HG02588 (cell line): Measurements from ENCODE around the gene SEMA4D.

ENCODE experiments used
- ATAC-seq: cut with Tn5 transposase; IDR thresholded peaks from one replicate; pipeline ENCODE4 v1.9.1; 2021; ENCODE audit warnings: mild to moderate bottlenecking, moderate library complexity; ENCODE audit not compliant: unreplicated experiment

The SEMA4D gene

DNA sequence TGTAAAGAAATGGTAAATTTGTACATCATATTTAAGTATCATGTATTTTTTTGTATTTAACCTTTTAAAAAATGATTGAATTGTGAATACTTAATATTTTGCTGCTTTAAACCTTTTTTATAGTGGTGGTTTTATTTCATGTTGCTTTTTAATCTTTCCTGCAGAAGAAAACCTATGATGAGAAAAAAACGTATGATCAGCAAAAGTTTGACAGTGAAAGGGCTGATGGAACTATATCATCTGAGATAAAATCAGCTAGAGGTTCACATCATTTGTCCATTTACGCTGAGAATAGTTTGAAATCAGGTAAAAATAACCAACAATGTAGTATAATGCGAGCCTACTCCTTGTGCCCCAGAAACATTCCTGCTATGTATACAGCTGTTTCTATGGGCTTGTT lies 172.2 kb downstream of the SEMA4D start:
- ATAC-seq, result no peak

DNA sequence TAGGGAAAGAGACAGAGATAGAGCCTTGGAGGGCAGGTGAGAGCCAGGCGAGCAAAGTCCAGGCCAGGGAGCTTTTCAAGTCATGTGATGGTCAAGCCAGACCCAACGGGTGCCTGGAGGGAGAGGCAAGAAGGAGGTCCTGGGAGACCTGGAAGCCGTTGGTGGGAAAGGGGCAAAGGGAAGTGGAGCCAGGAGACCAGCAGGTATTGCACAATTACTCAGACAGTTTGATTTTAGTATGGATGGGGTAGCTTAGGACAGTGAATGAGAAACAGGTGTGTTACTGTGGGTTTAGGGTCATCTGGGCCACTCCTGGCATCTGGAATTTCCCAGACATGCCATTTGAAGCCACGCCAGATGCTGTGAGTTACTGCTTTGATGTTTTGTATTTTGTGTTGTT lies 174.5 kb downstream of the SEMA4D start:
- ATAC-seq, result no peak

DNA sequence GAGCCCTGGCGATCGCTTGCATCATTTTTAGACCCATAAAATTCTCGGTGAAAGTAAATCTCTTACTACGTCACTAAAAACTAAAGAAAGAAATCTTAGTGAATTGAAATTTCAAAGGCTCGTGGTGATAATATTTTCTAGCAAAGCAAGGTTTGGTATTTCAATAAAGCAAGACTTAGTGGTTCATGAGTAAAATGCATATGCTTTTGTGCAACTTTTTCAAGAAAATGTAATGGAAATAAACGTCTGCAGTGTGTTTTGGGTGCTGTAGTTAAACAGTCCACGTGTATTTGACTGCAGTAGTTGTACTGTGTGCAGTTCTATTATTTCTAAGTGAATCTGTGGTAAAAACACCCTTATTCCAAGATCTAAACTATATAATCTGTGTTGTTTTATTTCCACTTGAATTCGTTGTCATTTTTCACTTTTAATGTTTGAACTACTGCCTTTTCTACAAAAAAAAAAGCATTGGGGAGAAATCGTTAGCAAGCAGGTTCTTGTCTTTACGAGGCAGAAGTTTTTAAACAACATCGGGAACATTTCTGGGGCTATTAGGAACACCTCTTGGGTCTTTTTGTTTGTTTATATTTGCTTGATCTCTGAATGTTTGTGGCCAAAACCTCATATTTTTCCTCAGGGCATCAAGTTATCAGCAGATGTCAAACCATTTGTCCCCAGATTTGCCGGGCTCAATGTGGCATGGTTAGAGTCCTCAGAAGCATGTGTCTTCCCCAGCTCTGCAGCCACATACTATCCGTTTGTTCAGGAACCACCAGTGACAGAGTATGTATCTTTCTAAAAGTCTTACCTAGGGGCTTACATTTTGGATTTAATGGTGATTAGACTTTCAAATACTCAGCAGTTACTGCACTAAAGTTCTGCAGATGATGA lies 178.7 kb downstream of the SEMA4D start:
- ATAC-seq, result no peak

DNA sequence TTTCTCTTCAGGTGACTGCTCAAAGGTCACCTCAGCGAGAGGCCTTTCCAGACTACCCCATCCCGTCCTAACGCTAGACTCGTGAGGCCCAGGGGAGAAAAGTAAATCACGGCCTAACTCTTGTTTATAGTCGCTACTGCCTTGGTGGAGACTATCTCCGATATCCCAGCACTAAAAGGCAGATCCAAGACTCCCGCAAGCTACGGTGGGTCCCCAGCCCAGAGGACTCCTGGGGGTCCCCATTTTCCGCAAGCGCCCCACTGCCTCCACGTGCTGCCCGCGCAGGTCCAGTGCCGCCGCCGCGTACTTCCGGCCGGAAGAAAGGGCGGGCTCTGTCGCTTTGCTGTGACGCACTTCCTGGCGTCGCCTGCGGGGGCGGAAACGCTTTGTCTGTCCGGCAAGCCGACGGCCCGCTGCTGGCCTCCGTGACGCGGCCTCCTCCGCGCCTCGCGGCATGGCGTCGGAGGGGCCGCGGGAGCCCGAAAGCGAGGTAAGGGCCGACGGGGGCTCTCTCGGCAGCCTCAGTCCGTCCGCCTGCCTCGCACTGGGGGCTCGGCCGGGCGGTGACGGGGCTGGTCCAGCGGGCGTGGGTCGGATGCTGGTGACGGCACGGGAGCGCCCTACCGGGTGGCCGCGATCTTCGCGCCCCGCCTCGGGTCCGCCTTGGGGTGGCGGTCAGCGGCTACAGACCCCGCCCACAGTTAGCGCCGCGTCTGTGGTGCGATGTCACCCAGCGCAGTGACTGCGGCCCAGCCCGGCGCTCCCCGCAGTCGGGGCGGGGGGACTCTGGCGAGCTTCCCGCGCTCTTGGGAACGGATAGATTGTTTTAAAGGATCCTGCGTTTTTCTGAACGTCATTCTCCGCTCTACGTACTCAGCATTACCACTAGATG lies 179.5 kb downstream of the SEMA4D start, which contains the start of gene SECISBP2:
Gene SECISBP2, plus strand, starts transcription at position 378 of the 892 bp plus-strand sequence. Its CDS starts 77 bp downstream, at position 455.
- ATAC-seq, result peak; percentile 89

DNA sequence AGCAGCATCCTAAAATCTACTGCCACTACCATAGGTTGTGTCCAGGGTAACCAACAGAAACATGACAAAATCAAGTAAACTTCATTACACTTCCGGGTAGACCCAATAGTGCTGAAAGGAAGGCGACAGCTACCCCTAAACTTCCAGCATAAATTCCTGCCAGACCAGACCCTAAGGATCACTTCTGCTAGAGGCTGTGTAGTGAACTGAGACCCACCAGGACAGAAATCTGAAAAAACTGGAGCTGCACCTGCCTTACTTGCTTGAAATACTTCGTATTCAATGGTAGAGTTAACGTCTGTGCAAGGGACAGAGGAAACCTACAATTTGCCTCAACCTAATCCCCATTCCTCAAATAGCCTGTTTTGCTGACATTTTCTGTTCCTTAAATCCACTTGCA lies 180.6 kb downstream of the SEMA4D start:
- ATAC-seq, result no peak

DNA sequence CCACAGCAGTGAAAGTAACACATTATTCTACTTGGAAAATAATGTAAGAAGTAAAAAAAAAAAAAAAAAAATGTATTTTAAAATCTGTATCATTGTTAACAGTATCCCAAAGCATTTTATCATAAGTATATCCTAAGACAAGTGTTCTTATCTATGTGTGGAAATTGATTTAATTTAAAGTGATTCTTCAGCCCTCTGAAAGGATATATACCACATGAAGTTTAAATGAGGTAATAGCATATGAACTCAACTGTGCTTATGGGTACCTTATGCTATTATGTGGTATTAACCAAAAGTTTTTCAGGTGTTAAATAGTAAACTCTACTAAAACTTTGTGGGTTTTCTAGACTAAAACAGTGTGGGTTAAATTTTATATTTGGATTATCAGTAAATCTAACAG lies 182.4 kb downstream of the SEMA4D start:
- no peak for ATAC-seq

DNA sequence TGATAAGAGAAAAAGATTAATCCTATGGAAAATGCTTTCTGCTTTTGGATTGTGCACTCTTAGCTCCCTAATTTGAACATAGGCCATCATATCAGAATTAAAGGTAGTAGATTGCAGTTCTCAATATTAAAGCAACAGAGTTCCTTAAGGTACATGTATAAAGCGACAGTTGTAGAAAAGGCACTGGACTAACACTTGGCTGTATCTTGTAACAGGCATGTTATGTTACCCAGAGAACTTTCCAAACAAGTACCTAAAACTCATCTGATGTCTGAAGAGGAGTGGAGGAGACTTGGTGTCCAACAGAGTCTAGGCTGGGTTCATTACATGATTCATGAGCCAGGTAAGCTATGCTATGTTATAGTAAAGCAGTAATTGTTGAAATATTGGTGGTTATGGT lies 183.0 kb downstream of the SEMA4D start:
- ATAC-seq, result no peak

DNA sequence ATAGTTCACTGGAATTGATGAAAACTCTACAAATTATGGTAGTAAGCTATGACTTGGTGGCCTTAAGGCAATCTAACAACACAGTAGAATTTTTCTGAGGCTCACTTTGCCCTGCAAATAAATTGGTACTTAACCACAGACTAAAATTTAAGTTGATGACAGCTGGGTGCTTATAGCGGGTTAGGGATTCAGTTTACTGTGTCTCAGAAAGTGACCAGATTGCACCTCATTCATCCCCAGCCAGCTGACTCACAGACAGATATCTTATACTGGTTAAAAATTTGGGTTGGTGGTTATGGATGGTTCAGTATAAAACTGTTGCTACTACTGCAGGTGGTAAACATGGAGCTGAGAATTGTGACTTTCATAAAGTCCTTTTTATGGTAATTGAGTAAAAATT lies 184.1 kb downstream of the SEMA4D start:
- no peak for ATAC-seq

DNA sequence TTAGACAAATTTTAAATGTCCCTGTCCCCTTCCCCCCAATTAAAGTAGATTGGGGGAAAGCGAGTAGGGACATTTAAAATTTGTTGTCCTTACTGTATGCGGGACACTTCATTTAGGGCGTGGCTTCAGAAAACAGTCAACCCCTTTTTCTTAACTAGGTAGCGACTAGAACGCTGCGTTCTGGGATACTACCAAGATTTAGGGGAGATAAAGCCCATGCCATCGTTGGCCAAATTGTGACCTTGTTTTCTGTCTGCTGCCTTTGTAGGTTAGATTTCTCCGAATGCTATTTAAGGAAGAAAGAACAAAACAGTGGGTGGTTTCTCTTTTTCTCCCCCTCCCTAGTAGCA lies 185.7 kb downstream of the SEMA4D start:
- ATAC-seq, result no peak

DNA sequence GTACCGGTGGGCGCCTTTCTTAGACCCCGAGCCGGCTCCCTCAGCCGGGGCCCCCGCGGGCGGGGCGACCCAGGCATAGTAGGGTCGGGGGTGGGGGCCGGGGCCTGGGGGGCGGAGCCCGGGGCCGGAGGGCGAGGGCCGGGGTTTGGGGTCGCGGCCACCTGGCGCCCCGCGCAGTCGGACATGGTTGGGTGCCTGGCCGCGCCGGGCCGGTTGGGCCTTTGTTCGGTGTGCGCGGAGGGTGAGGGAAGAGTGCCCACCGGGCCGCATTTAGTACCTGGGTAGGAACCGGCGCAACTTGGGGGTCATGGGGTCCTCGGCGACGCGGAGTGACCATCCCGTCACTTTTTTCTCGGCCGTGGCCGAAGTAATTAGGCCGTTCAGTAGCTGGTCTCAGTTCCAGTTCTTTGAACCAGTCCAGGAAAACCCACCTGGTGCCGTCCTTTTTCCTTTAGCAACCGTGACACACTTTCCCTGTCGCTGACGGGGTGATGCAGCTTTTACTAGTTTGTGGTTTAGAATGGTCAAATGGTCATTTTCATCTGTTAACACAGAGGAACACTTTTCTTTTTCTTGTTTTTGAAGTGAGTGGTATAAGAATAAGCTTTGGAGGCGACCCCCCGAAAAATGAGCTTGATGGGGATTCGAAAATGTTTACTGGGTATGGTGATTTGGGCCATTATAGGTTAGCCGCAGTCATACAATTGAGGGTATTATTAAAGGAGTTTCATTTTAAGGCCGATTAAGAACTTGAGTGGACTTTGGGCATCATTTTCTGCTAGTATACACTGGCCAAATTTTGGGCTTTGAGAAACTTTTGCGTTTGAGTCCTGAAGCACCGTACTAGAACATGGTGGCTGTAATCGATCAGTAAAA lies 186.3 kb downstream of the SEMA4D start:
- peak; percentile 4 for ATAC-seq
